HL-60 (cell line): ENCODE data around the gene MMAB.

Source experiments
- DNase-seq, 2 experiments: peaks; one replicate each; pipeline ENCODE4 v3.0.0-alpha.2; 2010 to 2020; ENCODE audit warnings: low read depth in 1 of 2, low spot score in 1 of 2
- H3K27ac ChIP-seq: fragments of 250-450 bp; sonication (Bioruptor Pico); replicated peaks from 2 replicates; pipeline ENCODE4 v1.5.1; 2020; ENCODE audit warnings: mild to moderate bottlenecking, moderate library complexity
- H3K27me3 ChIP-seq: fragments of 250-450 bp; sonication (Bioruptor Pico); 2 replicates; pipeline ENCODE4 v1.5.1; 2021; ENCODE audit warnings: mild to moderate bottlenecking, moderate library complexity; ENCODE audit not compliant: insufficient read depth, poor library complexity, severe bottlenecking
- H3K4me3 ChIP-seq: replicated peaks from 2 replicates; pipeline ENCODE4 v1.5.1; 2011; ENCODE audit warnings: mild to moderate bottlenecking, control low read depth, low read length; ENCODE audit not compliant: insufficient read depth
- CTCF ChIP-seq: IDR thresholded peaks from one replicate; pipeline ENCODE4 v1.5.1; 2011; ENCODE audit warnings: low read length, control low read depth, inconsistent platforms; ENCODE audit not compliant: insufficient read depth
- GABPA ChIP-seq: IDR thresholded peaks from 2 replicates; pipeline ENCODE4 v1.6.1; 2012; ENCODE audit warnings: low read depth
- POLR2AphosphoS5 ChIP-seq: IDR thresholded peaks from 2 replicates; pipeline ENCODE4 v1.6.1; 2012; ENCODE audit warnings: low read depth
- REST ChIP-seq: IDR thresholded peaks from 2 replicates; pipeline ENCODE4 v1.6.1; 2012; ENCODE audit warnings: low read depth; ENCODE audit not compliant: insufficient replicate concordance
- SPI1 ChIP-seq: IDR thresholded peaks from 2 replicates; pipeline ENCODE4 v1.6.1; 2012; ENCODE audit warnings: low read depth, mild to moderate bottlenecking, borderline replicate concordance

MMAB gene

GRCh38 chr12:109542876-109543275 is 30.4 kb downstream of the MMAB start:
- Histone ChIP-seq H3K27me3 (no peaks in the 10 kb centered on the region), H3K4me3 (no peak overlapping the region), H3K27ac (no peak overlapping the region)
- no peak for TF ChIP-seq CTCF
- TF ChIP-seq POLR2AphosphoS5: no peak
- no peak for TF ChIP-seq REST
- no peak for TF ChIP-seq GABPA
- DNase-seq: no peak

- no peak for DNase-seq
- no peak for TF ChIP-seq SPI1
- no peak for TF ChIP-seq REST
- no peak for TF ChIP-seq POLR2AphosphoS5
- TF ChIP-seq CTCF: no peak
- TF ChIP-seq GABPA: no peak
- Histone ChIP-seq H3K27ac (no peak overlapping the region), H3K27me3 (no peaks in the 10 kb centered on the region), H3K4me3 (no peak overlapping the region)
Measured at GRCh38 chr12:109542014-109542413, 31.3 kb downstream of the MMAB start.

GRCh38 chr12:109541413-109541726 is 31.9 kb downstream of the MMAB start:
- H3K27me3 ChIP-seq: no peaks in the 10 kb centered on the region
- TF ChIP-seq POLR2AphosphoS5 (no peak), GABPA (no peak), SPI1 (no peak), REST (no peak), CTCF (no peak)
- DNase-seq: no peak
- no peak overlapping the region for H3K27ac ChIP-seq
- no peak overlapping the region for H3K4me3 ChIP-seq
